K562 (cell line): ENCODE data around the gene SLC9A7. TPM values are rescaled to one million over a fixed set of nuclear protein-coding genes. Genes with fewer than 3 reads are reported as not detected.

ENCODE experiments used
- ATAC-seq: fragments of 200-7000 bp; cut with Tn5 transposase; 3 replicates; pipeline ENCODE4 v1.9.1; 2020; ENCODE audit warnings: moderate library complexity
- BruUV-seq: library from RNA; stranded (reverse); fragments of 400-500 nt; replicated peaks from 2 replicates; lab custom pipeline; 2021; lab: Mats Ljungman, UMichigan
- CTCF ChIA-PET: fragments of 300-600 bp; formaldehyde crosslinking; extraction: SDS; loops from one replicate; lab custom pipeline; 2021; ENCODE audit warnings: low intra/inter-chr PET ratio; lab: Yijun Ruan, JAX
- POLR2A ChIA-PET: fragments of 300-600, 350-650 bp; sonication (Branson Sonifier 250); formaldehyde crosslinking; extraction: SDS; loops from one replicate; lab custom pipeline; 2021; ENCODE audit warnings: antibody characterized with exemption, inconsistent platforms; lab: Yijun Ruan, JAX
- DNase-seq, 4 experiments: peaks; one replicate each; pipeline versions ENCODE4 v3.0.0 to v3.0.0-alpha.2; 2011 to 2018; ENCODE audit warnings: low spot score in 3 of 4, mixed read lengths in 3 of 4; ENCODE audit errors: extremely low read depth in 1 of 4
- FAIRE-seq: peaks from 2 replicates; lab custom pipeline; 2011; peaks lifted over from hg19 to GRCh38; lab: Jason Lieb, UNC
- H2AFZ ChIP-seq: 2 replicates; pipeline ENCODE4 v1.6.0; 2011; ENCODE audit warnings: low read depth, low read length, control low read depth, inconsistent platforms
- H3K27ac ChIP-seq: fragments of 200-600 bp; 3 replicates; pipeline ENCODE4 v1.8.0; 2011; ENCODE audit warnings: low read depth, mild to moderate bottlenecking, control low read depth, inconsistent platforms, low read length, moderate library complexity, mixed read lengths; ENCODE audit errors: extremely low read depth
- H3K27me3 ChIP-seq, 2 experiments: fragments of 300-600 bp in 1 of 2; 2 replicates in 1 of 2; 3 replicates in 1 of 2; pipeline versions ENCODE4 v1.6.0 to v1.8.0; 2011; ENCODE audit warnings: inconsistent platforms in 2 of 2, low read length in 2 of 2, mild to moderate bottlenecking in 1 of 2, mixed read lengths in 1 of 2, moderate library complexity in 1 of 2; ENCODE audit not compliant: control insufficient read depth in 2 of 2, insufficient read depth in 2 of 2
- H3K36me3 ChIP-seq: fragments of 300-600 bp; 3 replicates; pipeline ENCODE4 v1.8.0; 2011; ENCODE audit warnings: mild to moderate bottlenecking, low read length, inconsistent platforms; ENCODE audit not compliant: control insufficient read depth, insufficient read depth
- H3K4me1 ChIP-seq, 2 experiments: fragments of 200-600 bp in 1 of 2; replicated peaks in 1 of 2; 2 replicates in 1 of 2; 3 replicates in 1 of 2; pipeline versions ENCODE4 v1.5.1 to v1.8.0; 2011; ENCODE audit warnings: inconsistent platforms in 2 of 2, low read length in 2 of 2, mild to moderate bottlenecking in 1 of 2, mixed read lengths in 1 of 2, moderate library complexity in 1 of 2; ENCODE audit not compliant: control insufficient read depth in 2 of 2, insufficient read depth in 2 of 2
- H3K4me2 ChIP-seq: 2 replicates; pipeline ENCODE4 v1.6.1; 2011; ENCODE audit warnings: low read length, control low read depth, inconsistent platforms, mixed read lengths; ENCODE audit not compliant: insufficient read depth
- H3K4me3 ChIP-seq: fragments of 200-600 bp; sonication (generic), shearing (Covaris generic); 2 replicates; pipeline ENCODE4 v1.5.1; 2016; ENCODE audit warnings: control low read depth, inconsistent platforms
- H3K79me2 ChIP-seq: fragments of 200-600 bp; 3 replicates; pipeline ENCODE4 v1.8.0; 2011; ENCODE audit warnings: low read length, inconsistent platforms; ENCODE audit not compliant: control insufficient read depth, insufficient read depth
- H3K9ac ChIP-seq, 2 experiments: 2 replicates each; pipeline versions ENCODE4 v1.6.0 to v1.6.1; 2011; ENCODE audit warnings: low read depth in 2 of 2, low read length in 2 of 2, control low read depth in 1 of 2, inconsistent platforms in 1 of 2, mild to moderate bottlenecking in 1 of 2, mixed read lengths in 1 of 2; ENCODE audit not compliant: insufficient read depth in 1 of 2
- H3K9me1 ChIP-seq: one replicate; pipeline ENCODE4 v1.6.0; 2011; ENCODE audit warnings: inconsistent platforms, mild to moderate bottlenecking, low read length, moderate library complexity; ENCODE audit not compliant: control insufficient read depth, insufficient read depth
- H3K9me3 ChIP-seq: replicated peaks from 2 replicates; pipeline ENCODE4 v1.5.1; 2011; ENCODE audit warnings: low read depth, low read length, inconsistent platforms; ENCODE audit not compliant: control insufficient read depth, insufficient read depth
- H4K20me1 ChIP-seq: replicated peaks from 2 replicates; pipeline ENCODE4 v1.6.1; 2011; ENCODE audit warnings: low read length, inconsistent platforms, mixed read lengths; ENCODE audit not compliant: control insufficient read depth, insufficient read depth
- CBX3 ChIP-seq, 2 experiments: IDR thresholded peaks; 1 replicate in 1 of 2; 2 replicates in 1 of 2; pipeline ENCODE4 v1.6.1; 2012; ENCODE audit warnings: inconsistent platforms in 2 of 2, low read length in 2 of 2, borderline replicate concordance in 1 of 2, control low read depth in 1 of 2
- E2F6 ChIP-seq, 2 experiments: IDR thresholded peaks; 2 replicates each; pipeline ENCODE4 v1.6.1; 2011; ENCODE audit warnings: borderline replicate concordance in 1 of 2, control low read depth in 1 of 2, low read depth in 1 of 2, low read length in 1 of 2, mild to moderate bottlenecking in 1 of 2, mixed read lengths in 1 of 2, moderate library complexity in 1 of 2; ENCODE audit not compliant: insufficient read depth in 1 of 2, insufficient read length in 1 of 2, poor library complexity in 1 of 2, severe bottlenecking in 1 of 2; ENCODE audit errors: extremely low read depth in 1 of 2
- ETS1 ChIP-seq: conservative IDR thresholded peaks from 2 replicates; pipeline ENCODE4 v1.6.1; 2011; ENCODE audit warnings: low read depth, mild to moderate bottlenecking, low read length; ENCODE audit not compliant: control insufficient read depth
- KDM5B ChIP-seq: fragments of 200-600 bp; sonication (generic); IDR thresholded peaks from 2 replicates; pipeline ENCODE4 v1.6.1; 2012; ENCODE audit warnings: low read depth, mild to moderate bottlenecking, moderate library complexity, low read length, control low read depth, inconsistent platforms; ENCODE audit not compliant: insufficient replicate concordance
- TEAD4 ChIP-seq, 2 experiments: sonication (generic) in 1 of 2; formaldehyde crosslinking in 1 of 2; IDR thresholded peaks; 2 replicates each; pipeline versions ENCODE4 v1.6.1 to v1.8.0; 2012 to 2022; ENCODE audit warnings: borderline replicate concordance in 1 of 2, inconsistent platforms in 1 of 2, low read length in 1 of 2, mild to moderate bottlenecking in 1 of 2, missing genetic modification reagents in 1 of 2
- TGIF2 ChIP-seq: sonication (generic); formaldehyde crosslinking; IDR thresholded peaks from 2 replicates; pipeline ENCODE4 v1.8.1; 2022; ENCODE audit warnings: mild to moderate bottlenecking, missing genetic modification reagents, moderate library complexity
- WGBS: fragments of 100-300 bp; shearing (Covaris generic); methylation state at CpG from one replicate; pipeline ENCODE4 v1.1.6; 2016; ENCODE audit warnings: low coverage, mixed read lengths; ENCODE audit not compliant: insufficient coverage; ENCODE audit errors: missing lambda C conversion rate; 5-methylcytosine and 5-hydroxymethylcytosine counted together
- in situ Hi-C: fragments of 300-500 bp; cut with MboI; formaldehyde crosslinking; loops from 4 replicates; pipeline ENCODE4 v1.15.0; 2018; ENCODE audit warnings: inconsistent platforms, mixed read lengths
- intact Hi-C: fragments of 100-400 bp; cut with micrococcal nuclease; formaldehyde crosslinking; loops from 2 replicates; pipeline ENCODE4 v1.14.2; 2022
- polyA plus RNA-seq, 8 experiments: library from polyadenylated mRNA; depleted of rRNA in 4 of 8; stranded (reverse) in 5 of 8; unstranded in 3 of 8; fragments of >200 nt; fragmentation: Nextera tagmentation in 2 of 8; fragmentation: Illumina TruSeq in 1 of 8; extraction: Ambion mirVana in 2 of 8; extraction: Trizol in 1 of 8; gene quantifications; 2 replicates each; pipeline versions ENCODE4 v1.2.1 to v1.2.3, GENCODE V29; 2011 to 2014; ENCODE audit warnings: inconsistent platforms in 1 of 8, missing spikeins in 1 of 8
- total RNA-seq, 7 experiments: library from RNA; depleted of rRNA in 6 of 7; stranded (reverse); fragments of >200 nt in 6 of 7; fragmentation: Illumina TruSeq in 2 of 7; extraction: Trizol in 2 of 7; gene quantifications; 2 replicates each; pipeline versions ENCODE4 v1.2.1 to v1.2.3, GENCODE V29; 2011 to 2021; ENCODE audit warnings: low replicate concordance in 1 of 7

SLC9A7 gene
- total and polyA plus RNA-seq, 9 of the 15 experiments (the other 6 are each of a cell fraction or from before 2014, with no cell fraction given), result 0.04 to 0.13 (median 0.09) TPM; not detected in 5

- TF ChIP-seq ETS1, result no peak
- no peak for TF ChIP-seq CBX3 (IDR thresholded peaks at IDR 0.05; ENCODE audit: borderline replicate concordance in 1 of 2, low read length in 2 of 2)
- TF ChIP-seq KDM5B, result no peak
- no peak for TF ChIP-seq TGIF2 (CRISPR knock-in tag)
- TF ChIP-seq E2F6 (IDR thresholded peaks at IDR 0.05; ENCODE audit: borderline replicate concordance in 1 of 2, extremely low read depth in 1 of 2, insufficient read depth in 1 of 2, insufficient read length in 1 of 2, low read depth in 1 of 2, low read length in 1 of 2, poor library complexity in 1 of 2, severe bottlenecking in 1 of 2), result no peak
Observed at GRCh38 chrX:46722742-46723568, 36.0 kb downstream of the SLC9A7 start (continued).

- no peak overlapping the region for H3K4me2 ChIP-seq
- H3K79me2 ChIP-seq, result no peaks in the 10 kb centered on the region
- H3K9me3 ChIP-seq, result no peaks in the 10 kb centered on the region
- 0% methylated on average over 3 of the region's 3 CpGs for WGBS
- no peak overlapping the region for H3K4me3 ChIP-seq
- no peak overlapping the region for H3K9ac ChIP-seq
- intact Hi-C loops (no loop called here), in situ Hi-C loops (no loop called here)
- no peaks in the 10 kb centered on the region; the same call in 1 of the 2 replicates for H4K20me1 ChIP-seq
- no peaks in the 10 kb centered on the region for H3K36me3 ChIP-seq
- H3K4me1 ChIP-seq, result no peaks in the 10 kb centered on the region
- H3K9me1 ChIP-seq, result no peaks in the 10 kb centered on the region
- ChIA-PET POLR2A (no interaction called here), CTCF (no interaction called here)
- no peaks in the 10 kb centered on the region for H3K27me3 ChIP-seq
- ATAC-seq (no peak), FAIRE-seq (no peak), DNase-seq (no peak)
- BruUV-seq, result no TSS peak
- no peak overlapping the region for H2AFZ ChIP-seq
- H3K27ac ChIP-seq, result no peak overlapping the region
- TF ChIP-seq TEAD4 (IDR thresholded peaks at IDR 0.05; ENCODE audit: low read length) (no peak), TEAD4 (CRISPR knock-in tag; IDR thresholded peaks at IDR 0.05; ENCODE audit: borderline replicate concordance) (no peak)
Observed at GRCh38 chrX:46716796-46717195, 42.1 kb downstream of the SLC9A7 start.
